Gastrocnemius medialis (tissue), 4 donors: ENCODE measurements around the gene EHD3. TPM values are rescaled to one million over a fixed set of nuclear protein-coding genes. Genes with fewer than 3 reads are reported as not detected.

Source experiments
- ATAC-seq, 2 donors: fragments of 150-250 bp; one replicate each; pipeline ENCODE4 v1.9.1; 2016
- DNase-seq, 2 donors: peaks; one replicate each; pipeline ENCODE4 v3.0.0-alpha.2; 2019
- H3K27ac ChIP-seq, 4 donors: fragments of 200-600 bp; sonication (generic); 1 replicate in 1 of 4; 2 replicates in 3 of 4; pipeline ENCODE4 v1.5.1; 2016 to 2018; ENCODE audit warnings: mild to moderate bottlenecking in 2 of 4, moderate library complexity in 1 of 4
- H3K27me3 ChIP-seq, 3 donors: fragments of 200-600 bp; sonication (generic) in 2 of 3; 1 replicate in 1 of 3; 2 replicates in 2 of 3; pipeline versions ENCODE4 v1.5.1 to v1.6.0; 2016 to 2019; ENCODE audit warnings: mild to moderate bottlenecking in 1 of 3, moderate library complexity in 1 of 3
- H3K36me3 ChIP-seq, 2 donors: fragments of 200-600 bp; sonication (generic) in 1 of 2; one replicate each; pipeline ENCODE4 v1.5.1; 2017 to 2018
- H3K4me1 ChIP-seq, 2 donors: fragments of 200-600 bp; sonication (generic) in 1 of 2; one replicate each; pipeline ENCODE4 v1.5.1; 2016 to 2017; ENCODE audit warnings: mild to moderate bottlenecking in 2 of 2
- H3K4me3 ChIP-seq, 4 donors: fragments of 200-600 bp; sonication (generic) in 3 of 4; 1 replicate in 1 of 4; 2 replicates in 3 of 4; pipeline ENCODE4 v1.5.1; 2016 to 2019; ENCODE audit warnings: mild to moderate bottlenecking in 2 of 4
- H3K9me3 ChIP-seq, 3 donors: fragments of 200-600 bp; sonication (generic) in 2 of 3; 1 replicate in 1 of 3; 2 replicates in 2 of 3; pipeline ENCODE4 v1.5.1; 2016 to 2019
- POLR2A ChIP-seq, 2 donors: fragments of 450-650 bp; IDR thresholded peaks; one replicate each; pipeline ENCODE4 v1.6.1; 2017; ENCODE audit warnings: antibody characterized with exemption in 2 of 2, mild to moderate bottlenecking in 2 of 2, moderate library complexity in 2 of 2
- in situ Hi-C, 4 donors: fragments of 200-750 bp; cut with MboI; loops; one replicate each; pipeline versions ENCODE4 v1.15.0 to v1.8.0; 2017; ENCODE audit warnings: low sequenced_read_pairs in 4 of 4
- intact Hi-C: fragments of 100-400 bp; cut with DNase I; formaldehyde crosslinking; loops from one replicate; pipeline ENCODE4 v1.15.1; 2023; ENCODE audit warnings: low total_unique reads
- total RNA-seq, 4 donors: library from RNA; depleted of rRNA; stranded (reverse); fragments of >200 nt; gene quantifications; one replicate each; pipeline versions ENCODE4 v1.1.0 to v1.2.3, GENCODE V29; 2016
- TF ChIP-seq, protein P1 (sequence below), 5 experiments: fragments of 450-650 bp in 3 of 5; fragments of 200-600 bp in 2 of 5; sonication (generic) in 2 of 5; IDR thresholded peaks in 4 of 5; conservative IDR thresholded peaks in 1 of 5; 1 replicate in 4 of 5; 2 replicates in 1 of 5; pipeline ENCODE4 v1.5.1; 2016 to 2019; ENCODE audit warnings: antibody characterized with exemption in 5 of 5, mild to moderate bottlenecking in 3 of 5, moderate library complexity in 3 of 5

EHD3 gene
- total RNA-seq, 4 donors from 2014 or later, result 1.5 to 3.1 (median 2.1) TPM

DNA sequence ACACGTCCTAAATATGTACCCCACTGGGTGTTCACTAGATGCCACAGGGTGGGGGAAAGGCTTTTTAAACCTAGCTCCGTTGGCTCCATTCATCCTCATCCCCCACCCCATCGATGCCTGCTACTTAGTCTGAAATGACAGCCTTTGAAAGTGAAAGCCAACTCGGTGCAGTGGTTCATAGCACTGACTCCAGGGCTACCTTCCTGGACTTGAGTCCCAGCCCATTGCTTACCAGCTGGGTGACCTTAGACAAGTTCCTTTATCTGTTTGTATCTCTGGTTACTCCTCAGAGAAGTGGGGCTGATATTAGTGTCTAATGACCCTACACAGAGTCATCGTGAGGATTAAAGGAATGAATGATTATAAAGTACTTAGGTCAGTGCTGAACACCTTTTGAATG, 24.4 kb downstream of the EHD3 start:
- no peaks in the 10 kb centered on the region for H3K4me1 ChIP-seq
- H3K36me3 ChIP-seq, result no peaks in the 10 kb centered on the region
- H3K27ac ChIP-seq, result no peak overlapping the region
- no peak overlapping the region for H3K4me3 ChIP-seq
- no peak for ATAC-seq
- H3K9me3 ChIP-seq, result no peaks in the 10 kb centered on the region
- intact Hi-C loops, result no loop called here
- no peaks in the 10 kb centered on the region for H3K27me3 ChIP-seq
- in situ Hi-C loops, result no loop called here
- TF ChIP-seq, protein P1, sequence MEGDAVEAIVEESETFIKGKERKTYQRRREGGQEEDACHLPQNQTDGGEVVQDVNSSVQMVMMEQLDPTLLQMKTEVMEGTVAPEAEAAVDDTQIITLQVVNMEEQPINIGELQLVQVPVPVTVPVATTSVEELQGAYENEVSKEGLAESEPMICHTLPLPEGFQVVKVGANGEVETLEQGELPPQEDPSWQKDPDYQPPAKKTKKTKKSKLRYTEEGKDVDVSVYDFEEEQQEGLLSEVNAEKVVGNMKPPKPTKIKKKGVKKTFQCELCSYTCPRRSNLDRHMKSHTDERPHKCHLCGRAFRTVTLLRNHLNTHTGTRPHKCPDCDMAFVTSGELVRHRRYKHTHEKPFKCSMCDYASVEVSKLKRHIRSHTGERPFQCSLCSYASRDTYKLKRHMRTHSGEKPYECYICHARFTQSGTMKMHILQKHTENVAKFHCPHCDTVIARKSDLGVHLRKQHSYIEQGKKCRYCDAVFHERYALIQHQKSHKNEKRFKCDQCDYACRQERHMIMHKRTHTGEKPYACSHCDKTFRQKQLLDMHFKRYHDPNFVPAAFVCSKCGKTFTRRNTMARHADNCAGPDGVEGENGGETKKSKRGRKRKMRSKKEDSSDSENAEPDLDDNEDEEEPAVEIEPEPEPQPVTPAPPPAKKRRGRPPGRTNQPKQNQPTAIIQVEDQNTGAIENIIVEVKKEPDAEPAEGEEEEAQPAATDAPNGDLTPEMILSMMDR (IDR thresholded peaks at IDR 0.05 in 4 of 5, conservative IDR thresholded peaks at IDR 0.05 in 1 of 5), result no peak
- TF ChIP-seq POLR2A (IDR thresholded peaks at IDR 0.05), result no peak
- DNase-seq, result no peak

DNA sequence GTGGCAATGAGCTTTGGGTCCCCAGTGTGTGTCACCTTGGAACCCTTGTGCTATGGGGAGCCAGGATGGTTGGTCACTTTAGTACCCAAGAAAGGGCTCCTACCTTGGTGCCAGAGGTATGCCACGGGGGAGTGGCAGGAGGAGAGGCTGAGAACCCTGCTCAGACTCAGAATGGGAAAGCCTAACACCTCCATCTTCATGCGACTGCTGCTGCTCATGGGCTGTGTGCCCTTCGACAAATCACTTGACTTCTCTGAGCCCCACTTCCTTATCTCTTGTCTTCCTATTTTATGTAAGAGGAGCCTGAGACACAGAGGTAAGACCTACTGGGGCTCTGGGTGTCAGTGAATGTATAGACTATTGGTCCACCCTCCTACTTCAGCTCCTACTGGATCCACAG, 25.1 kb downstream of the EHD3 start:
- TF ChIP-seq, protein P1 (IDR thresholded peaks at IDR 0.05 in 4 of 5, conservative IDR thresholded peaks at IDR 0.05 in 1 of 5), result no peak
- TF ChIP-seq POLR2A (IDR thresholded peaks at IDR 0.05), result no peak
- no peak overlapping the region for H3K27ac ChIP-seq
- no peaks in the 10 kb centered on the region for H3K4me1 ChIP-seq
- ATAC-seq (no peak), DNase-seq (no peak)
- no peaks in the 10 kb centered on the region for H3K27me3 ChIP-seq
- intact Hi-C loops, result no loop called here
- H3K4me3 ChIP-seq, result no peak overlapping the region
- in situ Hi-C loops, result no loop called here
- no peaks in the 10 kb centered on the region for H3K9me3 ChIP-seq
- no peaks in the 10 kb centered on the region for H3K36me3 ChIP-seq

DNA sequence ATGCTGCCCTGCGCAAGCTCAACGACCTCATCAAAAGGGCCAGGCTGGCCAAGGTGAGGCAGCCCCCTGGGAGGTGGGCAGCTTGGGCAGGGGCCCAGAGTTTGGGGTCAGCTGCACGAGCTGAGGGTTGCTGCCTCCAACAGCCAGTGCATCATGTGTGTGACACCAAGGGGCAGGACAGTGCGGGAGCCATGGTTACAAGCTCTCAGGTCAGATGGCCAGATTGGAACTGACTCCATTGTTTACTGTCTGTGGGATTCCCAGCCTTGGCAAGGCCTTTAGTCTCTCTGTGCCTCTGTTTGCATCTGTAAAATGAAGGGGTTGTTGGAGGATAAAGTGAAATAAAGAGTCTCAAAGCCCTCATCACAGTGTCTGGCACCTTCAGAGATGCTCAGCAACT, 26.9 kb downstream of the EHD3 start:
- no peaks in the 10 kb centered on the region for H3K9me3 ChIP-seq
- TF ChIP-seq POLR2A (IDR thresholded peaks at IDR 0.05), result no peak
- TF ChIP-seq, protein P1 (IDR thresholded peaks at IDR 0.05 in 4 of 5, conservative IDR thresholded peaks at IDR 0.05 in 1 of 5), result no peak
- H3K36me3 ChIP-seq, result no peaks in the 10 kb centered on the region
- DNase-seq (no peak), ATAC-seq (no peak)
- H3K4me1 ChIP-seq, result no peaks in the 10 kb centered on the region
- in situ Hi-C loops, result no loop called here
- intact Hi-C loops, result no loop called here
- no peaks in the 10 kb centered on the region for H3K27me3 ChIP-seq
- H3K27ac ChIP-seq, result no peak overlapping the region
- no peak overlapping the region for H3K4me3 ChIP-seq

DNA sequence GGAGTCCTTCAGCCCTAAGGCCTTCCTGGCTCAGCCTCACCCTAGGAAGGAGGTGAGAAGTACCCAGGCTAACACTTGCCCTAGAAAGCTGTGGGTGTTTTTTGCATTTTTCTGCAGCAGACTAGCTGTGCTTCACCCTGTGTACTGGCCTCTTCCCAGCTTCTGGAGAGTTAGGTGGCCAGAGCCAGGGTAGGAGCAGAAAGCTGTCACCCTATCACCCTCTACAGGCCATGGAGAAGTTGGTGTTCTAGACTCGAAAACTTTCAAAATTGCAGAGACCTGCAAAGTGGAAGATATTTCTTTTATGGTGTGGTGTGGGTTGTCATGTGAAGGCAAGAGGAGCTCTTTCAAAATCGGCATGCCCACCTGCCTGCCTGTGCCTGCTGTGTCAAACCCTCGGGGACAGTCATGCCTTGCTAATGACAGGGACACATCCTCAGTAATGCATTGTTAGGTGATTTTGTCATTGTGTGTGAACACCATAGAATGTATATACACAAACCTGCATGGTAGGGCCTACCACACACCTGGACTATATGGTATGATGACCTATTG, 29.8 kb downstream of the EHD3 start:
- H3K27ac ChIP-seq, result no peak overlapping the region
- in situ Hi-C loops (no loop called here), intact Hi-C loops (no loop called here)
- no peaks in the 10 kb centered on the region for H3K36me3 ChIP-seq
- TF ChIP-seq, protein P1 (IDR thresholded peaks at IDR 0.05 in 4 of 5, conservative IDR thresholded peaks at IDR 0.05 in 1 of 5), result peak in 1 of 5 experiments; percentile 35
- no peak for TF ChIP-seq POLR2A (IDR thresholded peaks at IDR 0.05)
- H3K9me3 ChIP-seq, result no peaks in the 10 kb centered on the region
- peak; percentile 58 to 79 for ATAC-seq
- H3K4me1 ChIP-seq, result no peaks in the 10 kb centered on the region
- no peaks in the 10 kb centered on the region for H3K27me3 ChIP-seq
- no peak overlapping the region for H3K4me3 ChIP-seq
- DNase-seq, result no peak

DNA sequence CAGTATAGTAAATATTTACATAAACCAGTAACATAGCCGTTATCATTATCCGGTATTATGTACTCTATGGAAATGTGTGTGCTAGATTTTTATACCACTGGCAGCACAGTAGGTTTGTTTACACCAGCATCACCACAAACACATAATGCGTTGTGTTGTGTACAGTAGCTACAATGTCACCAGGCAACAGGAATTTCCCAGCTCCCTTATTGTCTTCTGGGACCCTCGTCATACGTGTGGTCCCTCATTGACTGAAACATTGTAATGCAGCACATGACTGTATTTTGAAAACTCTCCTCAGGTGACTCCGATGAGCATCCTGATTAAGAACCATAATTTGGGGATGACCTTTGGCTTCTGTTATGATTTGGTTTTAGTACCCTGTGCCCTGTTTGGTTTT, 31.3 kb downstream of the EHD3 start:
- Histone ChIP-seq H3K4me1 (no peaks in the 10 kb centered on the region), H3K27me3 (no peaks in the 10 kb centered on the region), H3K9me3 (no peaks in the 10 kb centered on the region), H3K4me3 (no peak overlapping the region), H3K36me3 (no peaks in the 10 kb centered on the region), H3K27ac (no peak overlapping the region)
- DNase-seq (no peak), ATAC-seq (no peak)
- intact Hi-C loops, result no loop called here
- no peak for TF ChIP-seq POLR2A (IDR thresholded peaks at IDR 0.05)
- TF ChIP-seq, protein P1 (IDR thresholded peaks at IDR 0.05 in 4 of 5, conservative IDR thresholded peaks at IDR 0.05 in 1 of 5), result no peak
- in situ Hi-C loops, result no loop called here
